Uterus (tissue), 4 donors: Measurements from ENCODE around the gene GDF7. TPM values are rescaled to one million over a fixed set of nuclear protein-coding genes. Genes with fewer than 3 reads are reported as not detected.

Experiments
- DNase-seq, 2 donors: peaks; one replicate each; pipeline ENCODE4 v3.0.0-alpha.2; 2019 to 2020
- H3K27ac ChIP-seq, 2 donors: fragments of 200-600 bp; sonication (generic); 1 replicate in 1 of 2; 2 replicates in 1 of 2; pipeline ENCODE4 v1.5.1; 2016 to 2018
- H3K27me3 ChIP-seq, 2 donors: fragments of 200-600 bp; sonication (generic); one replicate each; pipeline ENCODE4 v1.5.1; 2018 to 2019; ENCODE audit warnings: control low read depth in 1 of 2
- H3K36me3 ChIP-seq, 2 donors: fragments of 200-600 bp; sonication (generic); one replicate each; pipeline ENCODE4 v1.5.1; 2019; ENCODE audit warnings: control low read depth in 1 of 2
- H3K4me1 ChIP-seq, 2 donors: fragments of 200-600 bp; sonication (generic); one replicate each; pipeline ENCODE4 v1.5.1; 2018 to 2019; ENCODE audit warnings: control low read depth in 1 of 2
- H3K4me3 ChIP-seq, 2 donors: fragments of 200-600 bp; sonication (generic); 1 replicate in 1 of 2; 2 replicates in 1 of 2; pipeline ENCODE4 v1.5.1; 2018 to 2019; ENCODE audit warnings: mild to moderate bottlenecking in 1 of 2
- H3K9me3 ChIP-seq, 2 donors: fragments of 200-600 bp; sonication (generic); one replicate each; pipeline ENCODE4 v1.5.1; 2019; ENCODE audit warnings: control low read depth in 1 of 2
- CTCF ChIP-seq, 4 experiments: fragments of 200-600 bp in 2 of 4; fragments of 450-650 bp in 2 of 4; sonication (generic) in 2 of 4; IDR thresholded peaks; one replicate each; pipeline ENCODE4 v1.5.1; 2016 to 2019; ENCODE audit warnings: antibody characterized with exemption in 4 of 4, mild to moderate bottlenecking in 2 of 4, moderate library complexity in 1 of 4
- POLR2A ChIP-seq, 2 donors: fragments of 450-650 bp; IDR thresholded peaks; one replicate each; pipeline ENCODE4 v1.6.1; 2016; ENCODE audit warnings: antibody characterized with exemption in 2 of 2, mild to moderate bottlenecking in 1 of 2, moderate library complexity in 1 of 2
- intact Hi-C: fragments of 100-400 bp; cut with DNase I; formaldehyde crosslinking; loops from one replicate; pipeline ENCODE4 v1.15.1; 2023; ENCODE audit warnings: low total_unique reads
- total RNA-seq, 4 donors: library from RNA; depleted of rRNA in 3 of 4; stranded (reverse); fragments of >200 nt in 3 of 4; gene quantifications; one replicate each; pipeline versions ENCODE4 v1.1.0 to v1.2.4, GENCODE V29; 2014 to 2023
- donor health status: DM: yes; HTN: yes; CAD: no.

GDF7 gene
- total RNA-seq, 4 donors from 2014 or later, result 1.5 to 45.6 (median 5.4) TPM

- intact Hi-C loops, result no loop called here
- H3K36me3 ChIP-seq, result no peaks in the 10 kb centered on the region
- H3K27ac ChIP-seq, result peak overlapping the region; percentile 84 to 92
- peak overlapping the region; percentile 78 to 97 for H3K4me3 ChIP-seq
- no peak for TF ChIP-seq POLR2A (IDR thresholded peaks at IDR 0.05)
- no peak for TF ChIP-seq CTCF (IDR thresholded peaks at IDR 0.05)
- peaks cover 0 to 20% of the 10 kb centered on the region in 2 donors for H3K4me1 ChIP-seq
- DNase-seq, result no peak
- no peaks in the 10 kb centered on the region for H3K9me3 ChIP-seq
- H3K27me3 ChIP-seq, result no peaks in the 10 kb centered on the region
Observed at GRCh38 chr2:20649976-20650375, 17.0 kb upstream of the GDF7 start.

- peak in 1 of 2 donors; percentile 49 for DNase-seq
- H3K4me1 ChIP-seq, result peaks cover 0 to 20% of the 10 kb centered on the region in 2 donors
- intact Hi-C loops, result no loop called here
- no peak for TF ChIP-seq CTCF (IDR thresholded peaks at IDR 0.05)
- TF ChIP-seq POLR2A (IDR thresholded peaks at IDR 0.05), result no peak
- peak overlapping the region; percentile 78 to 97 for H3K4me3 ChIP-seq
- H3K9me3 ChIP-seq, result no peaks in the 10 kb centered on the region
- no peaks in the 10 kb centered on the region for H3K36me3 ChIP-seq
- no peaks in the 10 kb centered on the region for H3K27me3 ChIP-seq
- peak overlapping the region; percentile 84 to 92 for H3K27ac ChIP-seq
Observed at GRCh38 chr2:20650393-20650876, 16.5 kb upstream of the GDF7 start.

GRCh38 chr2:20650877-20651730 is 15.8 kb upstream of the GDF7 start, which contains the start of gene HS1BP3:
Gene HS1BP3, minus strand, starts transcription at chr2:20651098. Its CDS starts 35 bp downstream, at chr2:20651063.
- TF ChIP-seq POLR2A (IDR thresholded peaks at IDR 0.05), result peak; percentile 87 to 96
- TF ChIP-seq CTCF (IDR thresholded peaks at IDR 0.05), result peak; percentile 56 to 100 (median 98)
- intact Hi-C loops, result no loop called here
- peak; percentile 72 to 87 for DNase-seq
- H3K9me3 ChIP-seq, result no peaks in the 10 kb centered on the region
- H3K27me3 ChIP-seq, result no peaks in the 10 kb centered on the region
- H3K4me3 ChIP-seq, result peak within 1 kb of the TSS; percentile 78 to 97
- peak within 1 kb of the TSS; percentile 84 to 92 for H3K27ac ChIP-seq
- H3K36me3 ChIP-seq, result no peaks in the 10 kb centered on the region
- H3K4me1 ChIP-seq, result peaks cover 0 to 20% of the 10 kb centered on the region in 2 donors

- peak overlapping the region; percentile 84 to 92 for H3K27ac ChIP-seq
- no peak for DNase-seq
- no peak for TF ChIP-seq CTCF (IDR thresholded peaks at IDR 0.05)
- TF ChIP-seq POLR2A (IDR thresholded peaks at IDR 0.05), result no peak
- H3K27me3 ChIP-seq, result no peaks in the 10 kb centered on the region
- intact Hi-C loops, result no loop called here
- H3K9me3 ChIP-seq, result no peaks in the 10 kb centered on the region
- H3K4me1 ChIP-seq, result peaks cover 0 to 20% of the 10 kb centered on the region in 2 donors
- peak overlapping the region in 1 of 2 donors; percentile 78 for H3K4me3 ChIP-seq
- no peaks in the 10 kb centered on the region for H3K36me3 ChIP-seq
Observed at GRCh38 chr2:20651731-20652099, 15.2 kb upstream of the GDF7 start.

- no peaks in the 10 kb centered on the region for H3K27me3 ChIP-seq
- TF ChIP-seq CTCF (IDR thresholded peaks at IDR 0.05) (no peak), POLR2A (IDR thresholded peaks at IDR 0.05) (no peak)
- H3K27ac ChIP-seq, result no peak overlapping the region
- intact Hi-C loops, result no loop called here
- peaks cover 0 to 20% of the 10 kb centered on the region in 2 donors for H3K4me1 ChIP-seq
- no peak overlapping the region for H3K4me3 ChIP-seq
- DNase-seq, result no peak
- no peaks in the 10 kb centered on the region for H3K9me3 ChIP-seq
- no peaks in the 10 kb centered on the region for H3K36me3 ChIP-seq
Observed at GRCh38 chr2:20652141-20652540, 14.8 kb upstream of the GDF7 start.
